ENCODE results near the gene DBN1.

The DBN1 gene

GRCh38 chr5:177428574-177429217 lies 44.7 kb downstream of the DBN1 start:
- no peak for TF ChIP-seq POLR2A (IDR thresholded peaks at IDR 0.05; ENCODE audit: extremely low read depth, insufficient read length)
- no peak for TF ChIP-seq MYC (IDR thresholded peaks at IDR 0.05; ENCODE audit: low read depth, low read length)
- TF ChIP-seq CTCF (IDR thresholded peaks at IDR 0.05; ENCODE audit: low read depth, low read length): no peak
- no peak for TF ChIP-seq MAX (IDR thresholded peaks at IDR 0.05; ENCODE audit: low read depth, low read length)
- no peak for DNase-seq (ENCODE audit: low read depth)
- H3K4me3 ChIP-seq (ENCODE audit: low read depth, low read length): peak overlapping the region; percentile 96

- DNase-seq (ENCODE audit: low read depth): peak; percentile 75
- H3K4me3 ChIP-seq (ENCODE audit: low read depth, low read length): peak overlapping the region; percentile 96
- no peak for TF ChIP-seq CTCF (IDR thresholded peaks at IDR 0.05; ENCODE audit: low read depth, low read length)
- TF ChIP-seq MYC (IDR thresholded peaks at IDR 0.05; ENCODE audit: low read depth, low read length): no peak
- no peak for TF ChIP-seq POLR2A (IDR thresholded peaks at IDR 0.05; ENCODE audit: extremely low read depth, insufficient read length)
- TF ChIP-seq MAX (IDR thresholded peaks at IDR 0.05; ENCODE audit: low read depth, low read length): no peak
These were observed 45.4 kb downstream of the DBN1 start for GRCh38 chr5:177427919-177428573.

- TF ChIP-seq MAX (IDR thresholded peaks at IDR 0.05; ENCODE audit: low read depth, low read length): peak; percentile 49
- TF ChIP-seq POLR2A (IDR thresholded peaks at IDR 0.05; ENCODE audit: extremely low read depth, insufficient read length): no peak
- peak; percentile 49; the same call in 1 of the 2 replicates for TF ChIP-seq MYC (IDR thresholded peaks at IDR 0.05; ENCODE audit: low read depth, low read length)
- peak; percentile 50 for DNase-seq (ENCODE audit: low read depth)
- H3K4me3 ChIP-seq (ENCODE audit: low read depth, low read length): peak overlapping the region; percentile 96
These were observed 46.1 kb downstream of the DBN1 start for GRCh38 chr5:177427211-177427822.

- DNase-seq (ENCODE audit: low read depth): peak; percentile 72
- TF ChIP-seq CTCF (IDR thresholded peaks at IDR 0.05; ENCODE audit: low read depth, low read length) (no peak), POLR2A (IDR thresholded peaks at IDR 0.05; ENCODE audit: extremely low read depth, insufficient read length) (no peak), MAX (IDR thresholded peaks at IDR 0.05; ENCODE audit: low read depth, low read length) (no peak), MYC (IDR thresholded peaks at IDR 0.05; ENCODE audit: low read depth, low read length) (no peak)
- H3K4me3 ChIP-seq (ENCODE audit: low read depth, low read length): peak within 1 kb of the TSS; percentile 96
These were observed 46.7 kb downstream of the DBN1 start, which contains the start of gene GRK6 for GRCh38 chr5:177426566-177427210. GRK6 (plus strand) TSS chr5:177426676; CDS start chr5:177426846, 170 bp downstream.

GRCh38 chr5:177425801-177426565 lies 47.5 kb downstream of the DBN1 start:
- TF ChIP-seq MYC (IDR thresholded peaks at IDR 0.05; ENCODE audit: low read depth, low read length) (0 out of 2 replicates have a peak, but pooled peaks have one; percentile 21), CTCF (IDR thresholded peaks at IDR 0.05; ENCODE audit: low read depth, low read length) (no peak), POLR2A (IDR thresholded peaks at IDR 0.05; ENCODE audit: extremely low read depth, insufficient read length) (peak; percentile 58), MAX (IDR thresholded peaks at IDR 0.05; ENCODE audit: low read depth, low read length) (no peak; the same call in 1 of the 2 replicates)
- H3K4me3 ChIP-seq (ENCODE audit: low read depth, low read length): peak overlapping the region; percentile 61
- peak; percentile 100 for DNase-seq (ENCODE audit: low read depth)
